ENCODE results near the gene HTR3D.

DNA sequence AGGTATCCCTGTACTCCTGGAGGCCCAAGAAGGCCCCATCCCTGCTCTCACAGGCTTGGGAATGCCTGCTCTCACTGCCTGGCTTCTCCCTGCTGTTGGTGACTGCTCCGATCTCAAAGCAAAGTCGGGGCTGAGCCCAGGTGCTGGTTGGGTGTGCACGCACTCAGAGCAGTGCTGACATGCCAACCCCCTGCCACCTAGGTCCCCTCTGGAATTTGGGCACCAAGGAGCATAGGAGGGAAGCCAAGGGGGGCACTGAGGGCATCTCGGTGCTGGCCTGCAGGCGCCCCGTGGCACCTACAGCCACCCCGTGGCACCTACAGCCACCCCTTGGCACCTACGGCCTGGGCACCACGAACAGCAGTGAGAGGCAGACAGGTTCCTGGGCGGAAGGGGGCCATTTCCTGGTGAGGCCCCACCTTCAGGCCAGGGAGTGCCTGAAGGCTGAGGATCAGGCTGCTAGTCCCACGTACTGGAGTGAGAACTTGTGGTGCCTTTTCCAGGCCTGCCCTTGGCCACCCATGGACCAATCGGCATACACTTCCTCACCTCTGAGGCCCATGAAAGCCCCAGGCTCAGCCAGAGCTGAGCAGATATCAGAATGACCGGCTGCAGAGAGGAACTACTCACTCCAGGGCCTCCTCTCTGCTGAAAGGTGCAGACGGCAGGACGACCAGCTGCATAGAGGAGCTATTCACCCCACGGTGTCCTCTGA lies 49.7 kb downstream of the HTR3D start:
- no peak for TF ChIP-seq CTCF (IDR thresholded peaks at IDR 0.05)
- no peak for TF ChIP-seq POLR2A (IDR thresholded peaks at IDR 0.05)
